Measurements from ENCODE around the gene SCAMP1.

DNA sequence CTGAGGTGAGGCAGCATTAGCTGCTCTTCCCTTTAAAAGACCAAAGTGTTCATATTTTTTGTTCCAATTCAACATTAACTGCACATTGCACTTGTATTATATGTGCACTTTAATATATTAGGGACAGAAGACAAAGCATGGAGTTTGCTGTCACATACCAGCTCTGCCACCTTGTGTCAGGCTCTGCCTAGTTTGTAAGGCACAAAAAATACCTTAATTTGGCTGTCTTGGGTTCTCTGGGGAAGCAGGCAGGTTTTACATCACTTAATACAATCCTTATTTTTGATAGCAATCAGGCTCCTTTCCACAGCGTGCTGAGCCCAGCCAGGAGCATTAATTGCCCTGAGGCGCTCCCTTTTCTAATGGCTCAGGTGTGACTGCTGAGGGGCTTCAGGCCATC lies 131.8 kb downstream of the SCAMP1 start:
- TF ChIP-seq, protein P1, sequence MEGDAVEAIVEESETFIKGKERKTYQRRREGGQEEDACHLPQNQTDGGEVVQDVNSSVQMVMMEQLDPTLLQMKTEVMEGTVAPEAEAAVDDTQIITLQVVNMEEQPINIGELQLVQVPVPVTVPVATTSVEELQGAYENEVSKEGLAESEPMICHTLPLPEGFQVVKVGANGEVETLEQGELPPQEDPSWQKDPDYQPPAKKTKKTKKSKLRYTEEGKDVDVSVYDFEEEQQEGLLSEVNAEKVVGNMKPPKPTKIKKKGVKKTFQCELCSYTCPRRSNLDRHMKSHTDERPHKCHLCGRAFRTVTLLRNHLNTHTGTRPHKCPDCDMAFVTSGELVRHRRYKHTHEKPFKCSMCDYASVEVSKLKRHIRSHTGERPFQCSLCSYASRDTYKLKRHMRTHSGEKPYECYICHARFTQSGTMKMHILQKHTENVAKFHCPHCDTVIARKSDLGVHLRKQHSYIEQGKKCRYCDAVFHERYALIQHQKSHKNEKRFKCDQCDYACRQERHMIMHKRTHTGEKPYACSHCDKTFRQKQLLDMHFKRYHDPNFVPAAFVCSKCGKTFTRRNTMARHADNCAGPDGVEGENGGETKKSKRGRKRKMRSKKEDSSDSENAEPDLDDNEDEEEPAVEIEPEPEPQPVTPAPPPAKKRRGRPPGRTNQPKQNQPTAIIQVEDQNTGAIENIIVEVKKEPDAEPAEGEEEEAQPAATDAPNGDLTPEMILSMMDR (IDR thresholded peaks at IDR 0.05) = no peak
- no peak for TF ChIP-seq POLR2AphosphoS5 (IDR thresholded peaks at IDR 0.05)
- TF ChIP-seq POLR2A (IDR thresholded peaks at IDR 0.05) = no peak

All from breast epithelium (tissue), 3 donors.